Measurements from ENCODE around the gene ING2. TPM values are rescaled to one million over a fixed set of nuclear protein-coding genes. Genes with fewer than 3 reads are reported as not detected.
A peak's percentile ranks its signal among the peaks of the same experiment; 100 is the strongest.
"Not testable (repeated sequence)": the region's sequence is repeated elsewhere in the genome, so short reads cannot be mapped to it uniquely, and the experiment has no call there.

The ING2 gene, protein sequence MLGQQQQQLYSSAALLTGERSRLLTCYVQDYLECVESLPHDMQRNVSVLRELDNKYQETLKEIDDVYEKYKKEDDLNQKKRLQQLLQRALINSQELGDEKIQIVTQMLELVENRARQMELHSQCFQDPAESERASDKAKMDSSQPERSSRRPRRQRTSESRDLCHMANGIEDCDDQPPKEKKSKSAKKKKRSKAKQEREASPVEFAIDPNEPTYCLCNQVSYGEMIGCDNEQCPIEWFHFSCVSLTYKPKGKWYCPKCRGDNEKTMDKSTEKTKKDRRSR
- 10 to 100 TPM in 2 of 3 donors, 1 to 10 TPM in 1; 7.9 to 23.0 (median 13.8) TPM for total RNA-seq

DNA sequence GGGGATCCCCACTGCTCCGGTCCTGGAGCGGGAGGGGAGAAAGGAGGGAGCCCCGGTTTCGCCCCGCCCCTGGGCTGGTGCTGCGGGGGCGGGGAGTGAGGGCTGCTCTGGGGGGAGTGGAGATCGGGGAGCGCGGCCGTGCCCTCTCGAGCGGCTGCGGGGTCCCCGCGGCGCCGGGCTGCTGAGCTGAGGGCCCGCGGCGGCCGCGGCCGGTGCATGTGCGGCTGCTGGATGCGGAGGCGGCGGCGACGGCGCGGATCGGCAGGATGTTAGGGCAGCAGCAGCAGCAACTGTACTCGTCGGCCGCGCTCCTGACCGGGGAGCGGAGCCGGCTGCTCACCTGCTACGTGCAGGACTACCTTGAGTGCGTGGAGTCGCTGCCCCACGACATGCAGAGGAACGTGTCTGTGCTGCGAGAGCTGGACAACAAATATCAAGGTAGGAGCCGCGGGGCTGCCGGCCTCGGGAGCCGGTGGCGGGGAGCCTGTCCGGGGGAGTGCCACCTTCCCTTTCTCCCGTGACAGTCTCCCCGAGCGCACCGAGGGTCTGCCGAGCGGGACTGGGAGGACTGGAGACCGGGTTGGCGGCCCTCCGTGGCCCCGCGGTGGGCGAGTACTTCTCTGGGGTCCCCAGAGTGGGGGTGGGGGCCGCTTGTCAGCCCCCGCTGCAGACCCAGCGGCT lies at the start of gene ING2:
ING2 (plus strand) TSS at position 129 of the 681 bp plus-strand sequence; CDS start at position 267, 138 bp downstream.
- Histone ChIP-seq H3K4me1 (no peaks in the 10 kb centered on the region), H3K36me3 (no peaks in the 10 kb centered on the region), H3K27ac (peak within 1 kb of the TSS; percentile 97 to 100), H3K27me3 (no peaks in the 10 kb centered on the region), H3K9me3 (no peaks in the 10 kb centered on the region), H3K4me3 (peak within 1 kb of the TSS; percentile 74 to 98 (median 96))
- DNase-seq (ENCODE audit: low spot score in 2 of 2) = peak in 1 of 2 donors; percentile 27
- intact Hi-C loops (cut with DNase I; ENCODE audit: low total_unique reads) = no loop called here
- TF ChIP-seq POLR2AphosphoS5 (IDR thresholded peaks at IDR 0.05) = no peak
- TF ChIP-seq, protein P1, sequence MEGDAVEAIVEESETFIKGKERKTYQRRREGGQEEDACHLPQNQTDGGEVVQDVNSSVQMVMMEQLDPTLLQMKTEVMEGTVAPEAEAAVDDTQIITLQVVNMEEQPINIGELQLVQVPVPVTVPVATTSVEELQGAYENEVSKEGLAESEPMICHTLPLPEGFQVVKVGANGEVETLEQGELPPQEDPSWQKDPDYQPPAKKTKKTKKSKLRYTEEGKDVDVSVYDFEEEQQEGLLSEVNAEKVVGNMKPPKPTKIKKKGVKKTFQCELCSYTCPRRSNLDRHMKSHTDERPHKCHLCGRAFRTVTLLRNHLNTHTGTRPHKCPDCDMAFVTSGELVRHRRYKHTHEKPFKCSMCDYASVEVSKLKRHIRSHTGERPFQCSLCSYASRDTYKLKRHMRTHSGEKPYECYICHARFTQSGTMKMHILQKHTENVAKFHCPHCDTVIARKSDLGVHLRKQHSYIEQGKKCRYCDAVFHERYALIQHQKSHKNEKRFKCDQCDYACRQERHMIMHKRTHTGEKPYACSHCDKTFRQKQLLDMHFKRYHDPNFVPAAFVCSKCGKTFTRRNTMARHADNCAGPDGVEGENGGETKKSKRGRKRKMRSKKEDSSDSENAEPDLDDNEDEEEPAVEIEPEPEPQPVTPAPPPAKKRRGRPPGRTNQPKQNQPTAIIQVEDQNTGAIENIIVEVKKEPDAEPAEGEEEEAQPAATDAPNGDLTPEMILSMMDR (IDR thresholded peaks at IDR 0.05) = no peak
- no peak for TF ChIP-seq POLR2A (IDR thresholded peaks at IDR 0.05)

DNA sequence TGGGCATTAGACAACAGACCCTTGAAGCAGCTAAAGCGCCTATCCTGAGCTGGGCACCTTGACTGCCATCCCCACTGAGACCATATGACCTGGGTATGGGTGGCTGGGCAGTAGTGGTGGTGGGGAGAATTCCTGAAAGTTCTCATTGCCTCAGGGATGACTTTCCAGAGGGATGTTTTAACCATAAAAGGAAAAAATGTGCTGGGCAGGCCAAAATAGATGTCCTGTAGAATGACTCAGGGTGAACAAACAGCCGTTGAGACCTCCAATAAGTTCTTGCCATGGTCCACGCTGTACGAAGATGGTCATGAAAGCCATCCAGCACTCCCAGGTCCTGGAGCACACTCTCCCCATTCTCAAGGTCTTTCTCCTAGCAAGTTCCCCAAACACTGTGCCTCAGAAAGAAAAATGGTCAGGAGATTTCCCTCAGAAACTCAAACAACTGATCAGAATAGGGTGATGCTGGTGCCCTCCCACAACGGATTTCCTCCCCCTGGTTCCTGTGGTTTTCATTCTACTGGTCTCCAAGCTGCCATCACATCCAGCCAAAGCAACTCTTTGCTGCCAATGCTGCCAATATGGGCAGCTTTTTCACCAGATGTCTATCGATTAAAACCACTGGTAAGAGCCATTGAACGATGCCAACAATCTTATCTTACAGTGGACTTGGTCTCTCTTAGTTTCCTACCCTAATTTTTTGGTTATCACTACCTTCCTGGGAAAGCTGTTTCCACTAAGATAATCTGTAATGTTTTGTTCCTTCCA lies 49.2 kb upstream of the ING2 start:
- Histone ChIP-seq H3K27me3 (no peaks in the 10 kb centered on the region), H3K36me3 (no peaks in the 10 kb centered on the region), H3K9me3 (no peaks in the 10 kb centered on the region), H3K4me1 (no peaks in the 10 kb centered on the region), H3K27ac (no peak overlapping the region), H3K4me3 (no peak overlapping the region)
- intact Hi-C loops (cut with DNase I; ENCODE audit: low total_unique reads) = no loop called here
- TF ChIP-seq, protein P1 (IDR thresholded peaks at IDR 0.05) = no peak
- no peak for TF ChIP-seq POLR2A (IDR thresholded peaks at IDR 0.05)
- TF ChIP-seq POLR2AphosphoS5 (IDR thresholded peaks at IDR 0.05) = no peak
- DNase-seq (ENCODE audit: low spot score in 2 of 2) = no peak

DNA sequence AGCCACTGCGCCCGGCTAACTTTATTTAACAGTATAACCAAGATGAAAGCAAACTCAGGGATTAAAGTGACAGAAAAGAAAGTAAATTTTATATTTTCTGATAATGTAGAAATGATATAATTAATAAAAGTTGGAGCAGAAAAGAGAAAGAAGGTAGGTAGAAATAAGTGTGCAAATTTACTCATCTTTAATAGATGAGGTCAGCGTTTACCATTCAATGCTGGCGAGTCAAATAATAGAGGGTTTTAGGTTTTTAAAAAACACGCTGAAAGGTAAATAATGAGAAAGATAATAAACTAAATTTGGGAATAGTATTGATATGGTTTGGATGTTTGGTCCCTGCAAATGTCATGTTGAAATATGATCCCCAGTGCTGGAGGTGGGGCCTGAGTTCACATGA lies 46.9 kb upstream of the ING2 start:
- no peak for DNase-seq (ENCODE audit: low spot score in 2 of 2)
- Histone ChIP-seq H3K4me3 (no peak overlapping the region), H3K9me3 (no peaks in the 10 kb centered on the region), H3K36me3 (no peaks in the 10 kb centered on the region), H3K27ac (no peak overlapping the region), H3K4me1 (no peaks in the 10 kb centered on the region), H3K27me3 (no peaks in the 10 kb centered on the region)
- TF ChIP-seq POLR2A (IDR thresholded peaks at IDR 0.05) = no peak
- no peak for TF ChIP-seq POLR2AphosphoS5 (IDR thresholded peaks at IDR 0.05)
- TF ChIP-seq, protein P1 (IDR thresholded peaks at IDR 0.05) = no peak
- intact Hi-C loops (cut with DNase I; ENCODE audit: low total_unique reads) = no loop called here

DNA sequence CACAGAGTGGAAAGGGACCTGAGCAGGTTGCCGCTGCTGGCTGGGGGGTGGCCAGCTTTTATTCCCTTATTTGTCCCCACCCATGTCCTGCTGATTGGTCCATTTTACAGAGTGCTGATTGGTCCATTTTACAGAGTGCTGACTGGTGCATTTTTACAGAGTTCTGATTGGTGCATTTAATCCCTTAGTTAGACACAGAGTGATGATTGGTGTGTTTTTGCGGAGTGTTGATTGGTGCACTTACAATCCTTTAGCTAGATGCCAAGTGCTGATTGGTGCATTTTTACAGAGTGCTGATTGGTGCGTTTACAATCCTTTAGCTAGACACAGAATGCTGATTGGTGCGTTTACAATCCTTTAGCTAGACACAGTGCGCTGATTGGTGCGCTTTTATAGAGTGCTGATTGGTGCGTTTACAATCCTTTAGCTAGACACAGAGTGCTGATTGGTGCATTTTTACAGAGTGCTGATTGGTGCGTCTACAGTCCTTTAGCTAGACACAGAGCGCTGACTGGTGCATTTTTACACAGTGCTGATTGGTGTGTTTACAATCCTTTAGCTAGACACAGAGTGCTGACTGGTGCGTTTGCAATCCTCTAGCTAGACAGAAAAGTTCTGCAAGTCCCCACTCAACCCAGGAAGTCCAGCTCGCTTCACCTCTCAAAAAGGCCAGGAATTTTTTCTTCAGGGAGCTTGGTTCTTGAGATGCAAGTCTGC lies 40.8 kb upstream of the ING2 start:
- intact Hi-C loops (cut with DNase I; ENCODE audit: low total_unique reads); H3K27me3 ChIP-seq; H3K36me3 ChIP-seq; H3K4me3 ChIP-seq; H3K9me3 ChIP-seq; H3K27ac ChIP-seq; H3K4me1 ChIP-seq; DNase-seq (ENCODE audit: low spot score in 2 of 2): not testable (repeated sequence)

DNA sequence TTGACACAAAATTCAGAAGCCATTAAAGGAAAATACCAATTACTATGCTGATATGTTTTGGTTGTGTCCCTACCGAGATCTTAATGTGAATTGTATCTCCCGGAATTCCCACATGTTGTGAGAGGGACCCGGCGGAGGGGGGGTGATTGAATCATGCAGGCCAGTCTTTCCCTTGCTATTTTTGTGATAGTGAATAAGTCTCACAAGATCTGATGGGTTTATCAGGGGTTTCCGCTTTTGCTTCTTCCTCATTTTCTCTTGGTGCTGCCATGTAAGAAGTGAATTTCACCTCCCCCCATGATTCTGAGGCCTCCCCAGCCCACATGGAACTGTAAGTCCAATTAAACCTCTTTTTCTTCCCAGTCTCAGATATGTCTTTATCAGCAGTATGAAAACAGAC lies 39.0 kb upstream of the ING2 start:
- H3K27ac ChIP-seq; H3K4me1 ChIP-seq; H3K36me3 ChIP-seq; DNase-seq (ENCODE audit: low spot score in 2 of 2); H3K4me3 ChIP-seq; intact Hi-C loops (cut with DNase I; ENCODE audit: low total_unique reads); H3K9me3 ChIP-seq; H3K27me3 ChIP-seq: not testable (repeated sequence)

Measured in breast epithelium (tissue), 4 donors.